Endothelial cell of umbilical vein (primary cell): ENCODE data around the gene CHIT1. TPM values are rescaled to one million over a fixed set of nuclear protein-coding genes. Genes with fewer than 3 reads are reported as not detected.

Experiments
- Bru-seq: library from RNA; stranded (reverse); fragments of 400-500 nt; gene quantifications from one replicate; lab custom pipeline; 2021; lab: Mats Ljungman, UMichigan
- BruChase-seq, 2 experiments: library from RNA; stranded (reverse); fragments of 400-500 nt; gene quantifications; one replicate each; lab custom pipeline; 2021; lab: Mats Ljungman, UMichigan
- BruUV-seq: library from RNA; stranded (reverse); fragments of 400-500 nt; replicated peaks from 2 replicates; lab custom pipeline; 2021; lab: Mats Ljungman, UMichigan
- CTCF ChIA-PET: fragments of 300-600, 350-600 bp; sonication (Branson Sonifier 250); formaldehyde crosslinking; loops from one replicate; lab custom pipeline; 2021; ENCODE audit warnings: antibody characterized with exemption, inconsistent platforms; lab: Charles Lee
- POLR2A ChIA-PET: fragments of 300-600, 350-600 bp; sonication (Branson Sonifier 250); formaldehyde crosslinking; loops from one replicate; lab custom pipeline; 2021; ENCODE audit warnings: antibody characterized with exemption, inconsistent platforms; lab: Charles Lee
- DNase-seq: peaks from one replicate; pipeline ENCODE4 v3.0.0-alpha.2; 2011; ENCODE audit warnings: low read depth, low spot score
- FAIRE-seq: peaks from 2 replicates; lab custom pipeline; 2011; peaks lifted over from hg19 to GRCh38; lab: Jason Lieb, UNC
- H2AFZ ChIP-seq: 2 replicates; pipeline ENCODE4 v1.6.0; 2012; ENCODE audit warnings: low read depth, low read length, control low read depth, inconsistent platforms
- H3K27ac ChIP-seq: 2 replicates; pipeline ENCODE4 v1.5.1; 2011; ENCODE audit warnings: low read depth, mild to moderate bottlenecking, control low read depth, low read length, moderate library complexity; ENCODE audit not compliant: insufficient read depth
- H3K27me3 ChIP-seq, 2 experiments: 2 replicates each; pipeline versions ENCODE4 v1.6.0 to v1.6.1; 2011; ENCODE audit warnings: low read length in 2 of 2, mixed read lengths in 1 of 2; ENCODE audit not compliant: control insufficient read depth in 2 of 2, insufficient read depth in 2 of 2
- H3K36me3 ChIP-seq, 2 experiments: 2 replicates in 1 of 2; 3 replicates in 1 of 2; pipeline ENCODE4 v1.5.1; 2011; ENCODE audit warnings: low read length in 2 of 2, mild to moderate bottlenecking in 1 of 2, moderate library complexity in 1 of 2; ENCODE audit not compliant: control insufficient read depth in 2 of 2, insufficient read depth in 2 of 2; ENCODE audit errors: extremely low read depth in 1 of 2
- H3K4me1 ChIP-seq: 3 replicates; pipeline ENCODE4 v1.5.1; 2011; ENCODE audit warnings: mild to moderate bottlenecking, low read length; ENCODE audit not compliant: control insufficient read depth, insufficient read depth; ENCODE audit errors: extremely low read depth
- H3K4me2 ChIP-seq: 2 replicates; pipeline ENCODE4 v1.6.1; 2011; ENCODE audit warnings: low read length, control low read depth, mixed read lengths; ENCODE audit not compliant: insufficient read depth
- H3K4me3 ChIP-seq, 3 experiments: fragments of 200-600 bp in 1 of 3; sonication (generic), shearing (Covaris generic) in 1 of 3; replicated peaks in 1 of 3; 2 replicates each; pipeline ENCODE4 v1.5.1; 2011 to 2016; ENCODE audit warnings: control low read depth in 3 of 3, low read length in 3 of 3, mild to moderate bottlenecking in 2 of 3, inconsistent platforms in 1 of 3, low read depth in 1 of 3, moderate library complexity in 1 of 3; ENCODE audit not compliant: insufficient read depth in 1 of 3
- H3K79me2 ChIP-seq: 2 replicates; pipeline ENCODE4 v1.6.0; 2012; ENCODE audit warnings: low read length, inconsistent platforms; ENCODE audit not compliant: control insufficient read depth, insufficient read depth
- H3K9ac ChIP-seq: replicated peaks from 2 replicates; pipeline ENCODE3; 2011; ENCODE audit warnings: low read length, control low read depth; ENCODE audit not compliant: insufficient read depth; ENCODE audit errors: extremely low read depth
- H3K9me1 ChIP-seq: replicated peaks from 3 replicates; pipeline ENCODE4 v1.6.0; 2011; ENCODE audit warnings: mild to moderate bottlenecking, low read length; ENCODE audit not compliant: control insufficient read depth, insufficient read depth; ENCODE audit errors: extremely low read depth
- H3K9me3 ChIP-seq: replicated peaks from 2 replicates; pipeline ENCODE4 v1.5.1; 2012; ENCODE audit warnings: low read length, inconsistent platforms; ENCODE audit not compliant: control insufficient read depth, insufficient read depth
- H4K20me1 ChIP-seq: replicated peaks from 2 replicates; pipeline ENCODE3; 2011; ENCODE audit warnings: mild to moderate bottlenecking, low read length; ENCODE audit not compliant: control insufficient read depth, insufficient read depth; ENCODE audit errors: extremely low read depth
- FOS ChIP-seq: IDR thresholded peaks from 2 replicates; pipeline ENCODE4 v1.6.1; 2011; ENCODE audit warnings: mild to moderate bottlenecking, low read length, moderate library complexity, borderline replicate concordance; ENCODE audit not compliant: insufficient read depth
- GATA2 ChIP-seq: IDR thresholded peaks from 2 replicates; pipeline ENCODE4 v1.7.0; 2011; ENCODE audit warnings: low read depth, mild to moderate bottlenecking, moderate library complexity, mixed read lengths, low read length; ENCODE audit not compliant: insufficient read length, insufficient read depth
- MYC ChIP-seq: IDR thresholded peaks from one replicate; pipeline ENCODE4 v1.6.1; 2011; ENCODE audit warnings: mild to moderate bottlenecking, low read depth, low read length
- POLR2AphosphoS5 ChIP-seq: IDR thresholded peaks from 2 replicates; pipeline ENCODE4 v1.6.1; 2012; ENCODE audit warnings: low read depth, mild to moderate bottlenecking, control low read depth, low read length, moderate library complexity; ENCODE audit not compliant: insufficient read depth
- dilution Hi-C: fragments of 300-500 bp; cut with MboI; formaldehyde crosslinking; loops from one replicate; pipeline ENCODE4 v1.15.0; 2019; ENCODE audit warnings: low sequenced_read_pairs; ENCODE audit not compliant: extremely low pct_ligation_motif_present
- intact Hi-C: fragments of 100-400 bp; cut with micrococcal nuclease; formaldehyde crosslinking; loops from one replicate; pipeline ENCODE4 v1.10.0; 2022
- long read RNA-seq: library from polyadenylated mRNA; stranded (forward); transcript quantifications from one replicate; pipeline ENCODE4 v2.0.0, GENCODE V29; 2021
- polyA minus RNA-seq, 3 experiments: library from RNA; depleted of rRNA, polyadenylated mRNA; stranded (reverse); fragments of >200 nt; gene quantifications; 1 replicate in 1 of 3; 2 replicates in 2 of 3; pipeline ENCODE4 v1.2.3, GENCODE V29; 2011
- polyA plus RNA-seq, 4 experiments: library from polyadenylated mRNA; depleted of rRNA in 3 of 4; stranded (reverse) in 3 of 4; unstranded in 1 of 4; fragments of >200 nt; gene quantifications; 2 replicates each; pipeline versions ENCODE4 v1.2.1 to v1.2.3, GENCODE V29; 2011 to 2012; ENCODE audit warnings: missing spikeins in 1 of 4
- total RNA-seq: library from RNA; stranded (reverse); gene quantifications from 2 replicates; pipeline ENCODE4 v1.2.3, GENCODE V29; 2021
- TF ChIP-seq, protein P1 (sequence below), 2 donors: IDR thresholded peaks; 1 replicate in 1 of 2; 2 replicates in 1 of 2; pipeline ENCODE4 v1.5.1; 2011; ENCODE audit warnings: low read length in 2 of 2, mild to moderate bottlenecking in 2 of 2, moderate library complexity in 2 of 2, control low read depth in 1 of 2, inconsistent platforms in 1 of 2, low read depth in 1 of 2; ENCODE audit not compliant: insufficient read depth in 1 of 2; ENCODE audit errors: extremely low read depth in 1 of 2

The CHIT1 gene
- total RNA-seq (not detected in 2 replicates), polyA plus RNA-seq (not detected in 2 replicates), polyA minus RNA-seq (not detected in 2 replicates), Bru-seq, nascent RNA (not detected), BruChase-seq, experiment 1, labeled RNA remaining after a 6-hour chase (not detected), BruChase-seq, experiment 2, labeled RNA remaining after a 2-hour chase (not detected)
- polyA plus RNA-seq (2011; cell fraction: cytosol; rRNA removed), result not detected in 2 replicates
- polyA plus RNA-seq (2011; cell fraction: nucleus; rRNA removed), result not detected in 2 replicates
- not detected in 2 replicates for polyA plus RNA-seq (2012)
- polyA minus RNA-seq (2011; cell fraction: cytosol; rRNA and poly(A)+ RNA removed), result not detected
- 0.24 TPM in 1 of 2 replicates, not detected in the other for polyA minus RNA-seq (2011; cell fraction: nucleus; rRNA and poly(A)+ RNA removed)
- long read RNA-seq, result 0 reads

DNA sequence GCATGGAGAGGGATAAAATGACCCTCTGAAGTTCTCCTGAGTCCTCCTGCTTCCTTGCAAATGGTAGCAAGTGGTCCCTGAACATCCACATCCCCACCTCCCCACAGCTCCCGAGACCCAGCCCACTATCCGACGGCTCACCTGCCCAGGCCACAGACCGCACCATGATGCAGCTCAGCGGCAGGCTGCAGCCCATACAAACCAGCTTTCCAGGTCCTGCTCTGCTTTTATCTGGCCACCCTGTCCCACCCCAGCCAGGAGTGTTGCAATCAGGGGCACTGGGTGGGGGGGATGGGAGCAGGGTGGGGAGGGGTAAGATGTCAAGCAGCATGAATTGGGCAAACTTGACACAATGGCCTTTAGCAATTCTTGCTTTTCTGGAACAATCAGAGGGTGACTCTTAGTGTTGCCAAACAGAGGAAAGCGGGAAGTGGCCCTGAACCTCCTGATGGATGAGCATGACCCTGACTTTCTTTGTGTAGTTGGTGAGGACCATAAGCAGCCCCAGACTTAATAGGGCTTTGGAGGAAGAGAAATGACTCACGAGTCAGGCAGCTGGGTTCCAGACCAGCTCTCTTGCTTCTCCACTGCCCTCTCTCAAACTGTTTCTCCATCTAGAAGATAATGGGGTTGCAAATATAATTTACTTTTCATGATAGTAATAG is at the start of gene CHIT1:
CHIT1 (minus strand) TSS at position 203 of the 665 bp plus-strand sequence; CDS start at position 166, 37 bp downstream.
- Histone ChIP-seq H3K4me2 (no peak within 1 kb of the TSS), H3K9ac (no peak within 1 kb of the TSS), H3K79me2 (no peaks in the 10 kb centered on the region), H3K27me3 (peaks cover 14 to 16% of the 10 kb centered on the region in 2 experiments), H3K36me3 (no peaks in the 10 kb centered on the region), H2AFZ (no peak within 1 kb of the TSS), H3K4me1 (no peaks in the 10 kb centered on the region), H3K27ac (no peak within 1 kb of the TSS), H4K20me1 (no peaks in the 10 kb centered on the region), H3K9me1 (no peaks in the 10 kb centered on the region), H3K9me3 (no peaks in the 10 kb centered on the region), H3K4me3 (no peak within 1 kb of the TSS)
- DNase-seq (no peak), FAIRE-seq (no peak)
- dilution Hi-C loops, result no loop called here
- TF ChIP-seq GATA2, result no peak
- no peak for TF ChIP-seq POLR2AphosphoS5
- no peak for TF ChIP-seq FOS
- ChIA-PET CTCF (interaction anchor here (3.5 kb wide), 1 partner anchor 14 kb away, joined by 20 read pairs; no protein-coding TSS in a partner anchor), POLR2A (no interaction called here)
- no TSS peak for BruUV-seq
- intact Hi-C loops, result no loop called here

DNA sequence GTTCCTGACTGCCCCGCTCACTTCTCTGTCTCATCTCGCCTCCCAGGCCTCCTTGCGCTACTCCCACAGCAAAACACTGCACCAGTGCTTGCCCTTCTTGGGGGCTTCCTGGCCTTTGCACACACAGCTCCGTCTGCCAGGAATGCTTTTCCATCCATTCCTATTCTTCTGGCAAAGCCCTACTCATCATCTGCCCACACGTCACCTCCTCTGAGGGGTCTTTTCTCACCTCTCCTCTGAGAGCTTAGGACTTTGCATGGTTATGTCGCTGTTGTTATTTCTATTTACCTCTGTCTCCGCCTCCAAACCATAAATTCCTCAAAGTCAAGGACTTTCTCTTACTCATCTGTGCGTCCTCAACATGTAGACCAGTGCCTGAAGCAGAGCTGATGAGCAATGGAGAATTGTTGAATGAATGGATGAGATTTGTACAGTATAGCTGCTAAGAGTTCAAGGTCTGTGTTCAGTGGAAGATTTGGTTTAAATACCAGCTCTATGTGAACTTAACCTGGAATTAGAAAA is 49.5 kb upstream of the CHIT1 start:
- H3K9me1 ChIP-seq, result no peaks in the 10 kb centered on the region
- no peaks in the 10 kb centered on the region for H3K4me1 ChIP-seq
- H3K4me2 ChIP-seq, result no peak overlapping the region
- H2AFZ ChIP-seq, result no peak overlapping the region
- no peak overlapping the region for H3K4me3 ChIP-seq
- DNase-seq (no peak), FAIRE-seq (no peak)
- no peaks in the 10 kb centered on the region for H3K36me3 ChIP-seq
- ChIA-PET POLR2A (interaction anchor here (0.8 kb wide), 1 partner anchor 26 kb away, joined by 5 read pairs; no protein-coding TSS in a partner anchor), CTCF (interaction anchor here (0.9 to 19.8 kb wide), 7 partner anchors 10 to 802 kb away, joined by 3 to 1014 read pairs (median 4); no protein-coding TSS in a partner anchor)
- H3K9ac ChIP-seq, result no peak overlapping the region
- H4K20me1 ChIP-seq, result no peaks in the 10 kb centered on the region
- TF ChIP-seq MYC, result no peak
- TF ChIP-seq, protein P1, sequence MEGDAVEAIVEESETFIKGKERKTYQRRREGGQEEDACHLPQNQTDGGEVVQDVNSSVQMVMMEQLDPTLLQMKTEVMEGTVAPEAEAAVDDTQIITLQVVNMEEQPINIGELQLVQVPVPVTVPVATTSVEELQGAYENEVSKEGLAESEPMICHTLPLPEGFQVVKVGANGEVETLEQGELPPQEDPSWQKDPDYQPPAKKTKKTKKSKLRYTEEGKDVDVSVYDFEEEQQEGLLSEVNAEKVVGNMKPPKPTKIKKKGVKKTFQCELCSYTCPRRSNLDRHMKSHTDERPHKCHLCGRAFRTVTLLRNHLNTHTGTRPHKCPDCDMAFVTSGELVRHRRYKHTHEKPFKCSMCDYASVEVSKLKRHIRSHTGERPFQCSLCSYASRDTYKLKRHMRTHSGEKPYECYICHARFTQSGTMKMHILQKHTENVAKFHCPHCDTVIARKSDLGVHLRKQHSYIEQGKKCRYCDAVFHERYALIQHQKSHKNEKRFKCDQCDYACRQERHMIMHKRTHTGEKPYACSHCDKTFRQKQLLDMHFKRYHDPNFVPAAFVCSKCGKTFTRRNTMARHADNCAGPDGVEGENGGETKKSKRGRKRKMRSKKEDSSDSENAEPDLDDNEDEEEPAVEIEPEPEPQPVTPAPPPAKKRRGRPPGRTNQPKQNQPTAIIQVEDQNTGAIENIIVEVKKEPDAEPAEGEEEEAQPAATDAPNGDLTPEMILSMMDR (IDR thresholded peaks at IDR 0.05; ENCODE audit: extremely low read depth in 1 of 2, insufficient read depth in 1 of 2, low read depth in 1 of 2, low read length in 2 of 2), result no peak
- no peak for TF ChIP-seq POLR2AphosphoS5
- TF ChIP-seq GATA2, result no peak
- no peak for TF ChIP-seq FOS
- no TSS peak for BruUV-seq
- dilution Hi-C loops (no loop called here), intact Hi-C loops (no loop called here)
- H3K9me3 ChIP-seq, result no peaks in the 10 kb centered on the region
- H3K79me2 ChIP-seq, result no peaks in the 10 kb centered on the region
- peaks cover 9 to 11% of the 10 kb centered on the region in 2 experiments for H3K27me3 ChIP-seq
- no peak overlapping the region for H3K27ac ChIP-seq
